Measurements from ENCODE around the gene RASA3.

Gene RASA3

GRCh38 chr13:113965968-113966884 is 166.2 kb downstream of the RASA3 start:
- Histone ChIP-seq H3K27ac (no peak overlapping the region), H3K4me3 (no peak overlapping the region)
- no peak for TF ChIP-seq CTCF (IDR thresholded peaks at IDR 0.05)
- DNase-seq (ENCODE audit: low spot score), result no peak

GRCh38 chr13:113965383-113965874 is 167.0 kb downstream of the RASA3 start:
- no peak for DNase-seq (ENCODE audit: low spot score)
- TF ChIP-seq CTCF (IDR thresholded peaks at IDR 0.05), result no peak
- no peak overlapping the region for H3K4me3 ChIP-seq
- H3K27ac ChIP-seq, result no peak overlapping the region

- Histone ChIP-seq H3K4me3 (no peak overlapping the region), H3K27ac (no peak overlapping the region)
- no peak for DNase-seq (ENCODE audit: low spot score)
- TF ChIP-seq CTCF (IDR thresholded peaks at IDR 0.05), result no peak
Observed at GRCh38 chr13:113964251-113964995, 168.0 kb downstream of the RASA3 start.

DNA sequence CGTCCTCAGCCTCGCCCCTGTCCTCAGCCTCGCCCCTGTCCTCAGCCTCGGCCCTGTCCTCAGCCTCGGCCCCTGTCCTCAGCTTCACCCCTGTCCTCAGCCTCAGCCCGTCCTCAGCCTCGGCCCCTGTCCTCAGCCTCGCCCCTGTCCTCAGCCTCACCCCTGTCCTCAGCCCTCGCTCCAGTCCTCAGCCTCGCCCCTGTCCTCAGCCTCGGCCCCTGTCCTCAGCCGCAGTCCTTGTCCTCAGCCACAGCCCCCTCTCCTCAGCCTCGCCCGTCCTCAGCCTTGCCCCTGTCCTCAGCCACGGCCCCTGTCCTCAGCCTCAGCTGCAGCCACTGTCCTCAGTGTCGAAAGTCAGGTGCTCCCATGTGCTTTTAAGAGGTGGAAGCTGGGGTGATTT is 169.0 kb downstream of the RASA3 start:
- Histone ChIP-seq H3K27ac (no peak overlapping the region), H3K4me3 (no peak overlapping the region)
- DNase-seq (ENCODE audit: low spot score), result no peak
- no peak for TF ChIP-seq CTCF (IDR thresholded peaks at IDR 0.05)

GRCh38 chr13:113962975-113963374 is 169.4 kb downstream of the RASA3 start:
- no peak for TF ChIP-seq CTCF (IDR thresholded peaks at IDR 0.05)
- DNase-seq (ENCODE audit: low spot score), result no peak

DNA sequence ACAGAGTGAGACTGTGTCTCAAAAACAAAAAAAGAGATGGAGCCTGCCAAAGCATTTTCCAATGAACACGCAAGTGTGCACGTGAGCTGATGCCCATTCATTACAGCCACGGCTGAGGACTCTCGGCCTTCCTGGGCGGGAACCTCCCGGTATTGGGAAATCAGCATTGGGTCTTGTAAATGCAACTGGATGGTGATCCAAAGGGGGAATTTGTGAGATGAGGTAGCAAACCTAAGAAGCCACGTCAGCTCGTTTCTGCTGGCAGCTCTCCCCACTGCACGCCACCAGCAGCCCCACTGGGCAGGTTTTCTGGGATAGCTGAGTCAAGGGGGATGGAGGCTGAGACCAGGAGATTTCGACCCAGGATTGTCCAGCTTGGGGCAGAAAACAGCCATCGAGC is 170.0 kb downstream of the RASA3 start:
- no peak overlapping the region for H3K27ac ChIP-seq
- no peak for TF ChIP-seq CTCF (IDR thresholded peaks at IDR 0.05)
- no peak for DNase-seq (ENCODE audit: low spot score)
- H3K4me3 ChIP-seq, result no peak overlapping the region

More at GRCh38 chr13:113962975-113963374, 169.4 kb downstream of the RASA3 start:
- H3K4me3 ChIP-seq, result no peak overlapping the region
- H3K27ac ChIP-seq, result no peak overlapping the region
